HG02938 (cell line): ENCODE data around the gene PPP1R15A.
"Not testable (repeated sequence)": the region's sequence is repeated elsewhere in the genome, so short reads cannot be mapped to it uniquely, and the experiment has no call there.

ENCODE experiments used
- ATAC-seq: cut with Tn5 transposase; IDR thresholded peaks from one replicate; pipeline ENCODE4 v1.9.1; 2021; ENCODE audit warnings: mild to moderate bottlenecking, moderate library complexity; ENCODE audit not compliant: unreplicated experiment

Gene PPP1R15A

DNA sequence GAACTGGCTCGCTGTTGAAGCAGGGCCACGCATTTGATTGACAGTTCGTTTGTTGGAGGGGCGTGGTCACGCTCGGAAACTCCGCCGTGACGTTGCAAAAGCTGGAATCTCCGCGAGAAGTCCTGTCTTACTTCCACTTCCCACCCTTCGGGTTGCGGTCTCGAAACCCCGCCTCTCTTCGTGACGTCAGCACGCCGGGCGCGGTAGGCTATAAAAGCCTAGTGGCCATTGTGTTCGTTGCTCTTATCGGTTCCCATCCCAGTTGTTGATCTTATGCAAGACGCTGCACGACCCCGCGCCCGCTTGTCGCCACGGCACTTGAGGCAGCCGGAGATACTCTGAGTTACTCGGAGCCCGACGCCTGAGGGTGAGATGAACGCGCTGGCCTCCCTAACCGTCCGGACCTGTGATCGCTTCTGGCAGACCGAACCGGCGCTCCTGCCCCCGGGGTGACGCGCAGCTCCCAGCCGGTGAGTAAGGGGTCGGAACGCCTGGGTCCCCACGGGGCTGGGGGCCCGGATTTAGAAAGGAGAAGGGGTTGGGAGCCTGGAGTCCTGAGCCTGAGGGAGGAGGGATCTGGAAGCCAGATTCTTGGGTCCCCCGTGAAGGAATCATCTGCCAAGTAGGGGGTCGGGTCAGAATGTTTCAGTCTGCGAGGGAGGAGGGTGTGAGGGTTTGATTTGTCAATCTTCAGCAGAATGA is at the start of gene PPP1R15A:
Gene PPP1R15A, plus strand, starts transcription at position 240 of the 702 bp plus-strand sequence. CDS start 813 bp downstream, outside the sequence.
- ATAC-seq = peak; percentile 48

DNA sequence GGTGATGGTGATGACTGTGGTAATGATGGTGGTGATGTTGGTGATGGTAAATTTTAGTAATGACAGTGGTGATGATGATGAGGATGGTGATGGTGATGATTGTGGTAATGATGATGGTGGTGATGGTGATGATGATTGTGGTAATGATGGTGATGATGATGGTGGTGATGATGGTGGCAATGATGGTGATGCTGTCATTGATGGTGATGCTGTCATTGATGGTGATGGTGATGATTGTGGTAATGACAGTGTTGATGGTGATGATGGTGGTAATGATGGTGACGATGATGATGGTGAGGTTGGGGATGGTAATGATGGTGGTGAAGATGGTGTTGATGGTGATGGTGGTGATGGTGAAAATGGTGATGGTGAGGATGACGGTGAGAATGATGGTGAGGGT is 49.7 kb upstream of the PPP1R15A start:
- no peak for ATAC-seq

- no peak for ATAC-seq
Observed at GRCh38 chr19:48826606-48827020, 45.6 kb upstream of the PPP1R15A start.

DNA sequence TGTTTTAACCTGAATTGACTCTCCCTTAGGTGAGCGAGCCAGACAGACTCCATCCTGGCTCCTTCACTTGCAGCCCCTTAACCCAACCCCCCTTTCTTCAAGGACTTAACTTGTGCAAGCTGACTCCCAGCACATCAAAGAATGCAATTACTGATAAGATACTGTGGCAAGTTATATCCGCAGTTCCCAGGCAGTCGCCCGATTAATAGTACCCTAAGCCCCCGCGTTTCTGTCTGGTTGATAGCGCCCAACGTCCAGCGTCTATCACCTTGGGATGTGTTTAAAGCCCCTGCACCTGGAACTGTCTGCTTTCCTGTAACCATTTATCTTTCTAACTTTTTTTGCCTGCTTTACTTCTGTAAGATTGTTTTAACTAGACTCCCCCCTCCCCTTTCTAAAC is 42.1 kb upstream of the PPP1R15A start:
- ATAC-seq = no peak

- no peak for ATAC-seq
Observed at GRCh38 chr19:48830965-48831364, 41.3 kb upstream of the PPP1R15A start.

DNA sequence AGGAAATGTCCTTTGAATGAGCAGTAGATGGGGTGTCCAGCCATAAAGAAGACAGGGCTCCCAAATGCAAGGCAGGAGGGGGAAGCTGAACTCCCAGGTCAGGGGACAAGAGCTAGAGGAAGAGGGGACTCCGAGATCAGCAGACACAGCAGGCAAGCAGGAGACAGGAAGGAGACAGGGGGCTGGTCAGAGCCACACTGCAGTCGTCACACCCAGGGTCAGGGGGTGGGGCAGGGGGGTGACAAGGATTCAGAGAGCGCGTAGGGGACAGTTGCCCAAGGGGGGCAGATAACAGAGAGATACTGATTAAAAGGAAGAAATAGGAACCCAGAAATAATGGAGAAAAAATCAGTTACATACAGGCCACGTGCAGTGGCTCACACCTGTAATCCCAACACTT is 39.2 kb upstream of the PPP1R15A start:
- no peak for ATAC-seq

DNA sequence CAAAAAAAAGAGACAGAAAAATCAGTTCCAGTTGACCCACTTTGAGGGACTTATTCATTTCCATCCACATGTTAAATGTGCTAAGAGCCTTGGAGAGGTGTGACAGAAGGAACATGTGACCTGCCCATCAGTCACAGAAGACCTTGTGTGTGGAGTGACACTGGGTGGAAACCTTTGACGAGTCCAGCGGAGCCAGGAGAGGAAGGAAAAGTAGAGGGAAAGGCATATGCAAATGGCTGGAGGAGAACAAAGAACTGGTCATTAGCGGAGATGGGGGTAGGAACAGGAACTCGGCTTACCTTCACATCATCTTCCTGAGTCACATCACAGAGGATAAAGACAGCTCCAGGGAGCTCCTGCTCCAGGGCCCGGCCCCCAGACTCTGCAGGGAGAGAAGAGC is 38.2 kb upstream of the PPP1R15A start:
- no peak for ATAC-seq

GRCh38 chr19:48835734-48836088 is 36.5 kb upstream of the PPP1R15A start:
- peak; percentile 78 for ATAC-seq

DNA sequence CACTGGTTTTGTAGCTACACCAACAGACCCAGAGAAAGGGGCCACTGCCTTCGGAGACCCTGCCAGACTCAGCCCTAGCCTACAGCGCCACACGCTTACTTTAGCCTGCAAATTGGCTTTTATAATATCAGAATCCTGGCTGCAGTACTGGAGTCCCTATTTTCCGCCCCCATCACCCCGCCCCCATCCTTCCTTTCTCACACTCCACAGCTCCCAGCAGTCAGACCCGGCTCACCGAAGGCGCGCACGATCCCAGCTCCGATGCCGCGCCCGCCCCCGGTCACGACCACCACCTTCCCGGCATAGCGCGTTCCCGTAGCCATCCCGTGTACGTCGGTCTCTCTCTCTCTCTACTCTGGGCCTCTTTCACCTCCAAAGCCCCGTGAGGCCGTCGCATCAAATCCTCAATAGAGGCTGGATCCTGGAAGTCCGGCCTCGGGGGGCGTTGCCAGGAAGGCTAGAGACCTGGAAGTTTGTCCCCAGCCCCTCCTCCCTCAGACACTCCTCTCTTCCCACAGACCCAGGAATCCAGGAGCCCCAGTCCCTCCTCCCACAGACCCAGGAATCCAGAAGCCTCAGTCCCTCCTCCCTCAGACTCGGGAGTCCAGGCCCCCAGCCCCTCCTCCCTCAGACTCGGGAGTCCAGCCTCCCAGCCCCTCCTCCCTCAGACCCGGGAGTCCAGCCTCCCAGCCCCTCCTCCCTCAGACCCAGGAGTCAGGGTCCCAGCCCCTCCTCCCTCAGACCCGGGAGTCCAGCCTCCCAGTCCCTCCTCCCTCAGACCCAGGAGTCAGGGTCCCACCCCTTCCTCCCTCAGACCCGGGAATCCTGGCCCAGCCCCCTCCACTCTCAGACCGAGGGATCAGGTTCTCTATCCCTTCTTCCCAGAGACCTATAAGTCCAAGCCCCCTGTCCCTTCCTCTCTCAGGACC is 35.9 kb upstream of the PPP1R15A start, which contains the start of gene HSD17B14:
Gene HSD17B14, minus strand, starts transcription at position 403 of the 929 bp plus-strand sequence. Its CDS starts 80 bp downstream, at position 323.
- no peak for ATAC-seq

- ATAC-seq = no peak
Observed at GRCh38 chr19:48837051-48837524, 35.1 kb upstream of the PPP1R15A start.

- no peak for ATAC-seq
Observed at GRCh38 chr19:48837687-48838086, 34.5 kb upstream of the PPP1R15A start.

GRCh38 chr19:48841047-48841446 is 31.2 kb upstream of the PPP1R15A start:
- no peak for ATAC-seq

GRCh38 chr19:48841571-48841970 is 30.6 kb upstream of the PPP1R15A start:
- no peak for ATAC-seq

GRCh38 chr19:48842789-48843162 is 29.4 kb upstream of the PPP1R15A start:
- ATAC-seq = no peak

- no peak for ATAC-seq
Observed at GRCh38 chr19:48844472-48844871, 27.7 kb upstream of the PPP1R15A start.

DNA sequence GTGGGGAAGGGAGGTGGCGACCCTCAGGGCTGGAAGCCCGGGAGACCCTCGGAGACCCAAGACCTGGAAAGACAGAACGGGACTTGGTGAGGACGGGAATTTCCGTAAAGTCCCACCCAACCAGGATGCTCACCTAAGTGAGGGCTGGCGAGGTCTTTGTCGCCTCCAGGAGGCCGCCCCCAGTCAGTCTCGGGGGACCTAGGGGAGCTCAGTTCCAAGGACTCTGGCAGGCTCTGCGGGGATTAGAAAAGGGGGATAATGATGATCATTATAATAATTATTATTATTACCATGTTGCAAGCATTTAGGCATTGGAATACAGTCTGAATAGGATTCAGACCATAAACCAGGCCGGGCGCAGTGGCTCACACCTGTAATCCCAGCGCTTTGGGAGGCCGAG is 26.8 kb upstream of the PPP1R15A start:
- no peak for ATAC-seq

- not testable (repeated sequence) for ATAC-seq
Observed at GRCh38 chr19:48846659-48847058, 25.6 kb upstream of the PPP1R15A start.

- no peak for ATAC-seq
Observed at GRCh38 chr19:48852292-48852691, 19.9 kb upstream of the PPP1R15A start.

- no peak for ATAC-seq
Observed at GRCh38 chr19:48853483-48853882, 18.7 kb upstream of the PPP1R15A start.

DNA sequence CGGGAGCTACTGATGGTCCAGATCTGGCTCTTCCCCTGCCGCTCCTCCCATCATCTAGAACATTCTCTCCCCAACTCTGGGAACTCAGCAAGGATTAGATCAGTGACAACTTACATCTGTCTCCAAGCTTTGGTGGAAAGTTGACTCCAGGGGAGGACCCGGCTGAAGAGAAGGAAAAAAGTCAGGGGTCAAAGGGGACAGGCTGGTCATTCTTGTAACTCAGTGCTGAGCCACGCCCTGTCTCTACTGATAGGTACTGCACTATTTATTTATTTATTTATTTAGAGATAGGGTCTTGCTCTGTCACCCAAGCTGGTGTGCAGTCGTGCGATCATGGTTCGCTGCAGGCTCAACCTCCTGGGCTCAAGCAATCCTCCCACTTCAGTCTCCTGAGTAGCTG is 18.1 kb upstream of the PPP1R15A start:
- no peak for ATAC-seq

DNA sequence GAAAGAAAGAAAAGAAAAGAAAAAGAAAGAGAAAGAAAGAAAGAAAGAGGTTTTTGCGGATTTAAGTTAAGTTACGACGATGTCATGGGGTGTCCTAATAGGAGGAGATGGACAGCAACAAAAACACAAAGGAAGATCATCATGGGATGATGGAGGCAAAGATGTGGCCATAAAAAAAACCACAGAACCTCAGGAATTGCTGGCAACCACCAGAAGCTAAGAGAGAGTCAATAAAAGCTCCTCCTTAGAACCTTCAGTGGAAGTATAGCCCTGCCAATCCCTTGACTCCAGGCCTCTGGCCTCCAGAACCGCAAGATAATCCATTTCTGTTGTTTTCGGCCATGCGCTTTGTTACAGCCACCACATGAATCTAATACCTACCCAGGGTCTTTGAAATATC is 15.3 kb upstream of the PPP1R15A start:
- ATAC-seq = no peak
